Transverse colon (tissue), 4 donors: ENCODE data around the gene CBX6. TPM values are rescaled to one million over a fixed set of nuclear protein-coding genes. Genes with fewer than 3 reads are reported as not detected.
A peak's percentile ranks its signal among the peaks of the same experiment; 100 is the strongest.

ENCODE experiments used
- DNase-seq: peaks from one replicate; pipeline ENCODE4 v3.0.0-alpha.2; 2019
- H3K27ac ChIP-seq, 4 donors: fragments of 200-600 bp; sonication (generic); 2 replicates each; pipeline ENCODE4 v1.5.1; 2016 to 2018; ENCODE audit warnings: inconsistent platforms in 4 of 4
- H3K27me3 ChIP-seq: fragments of 200-600 bp; sonication (generic); 2 replicates; pipeline ENCODE4 v1.5.1; 2017; ENCODE audit warnings: inconsistent platforms
- H3K36me3 ChIP-seq, 4 donors: fragments of 200-600 bp; sonication (generic); 2 replicates each; pipeline ENCODE4 v1.5.1; 2017 to 2019; ENCODE audit warnings: inconsistent platforms in 4 of 4
- H3K4me1 ChIP-seq, 4 donors: fragments of 200-600 bp; sonication (generic); 2 replicates each; pipeline ENCODE4 v1.5.1; 2017 to 2020; ENCODE audit warnings: inconsistent platforms in 4 of 4
- H3K4me3 ChIP-seq, 4 donors: fragments of 200-600 bp; sonication (generic); 1 replicate in 1 of 4; 2 replicates in 3 of 4; pipeline versions ENCODE4 v1.5.1 to v1.6.1; 2017 to 2019; ENCODE audit warnings: inconsistent platforms in 4 of 4
- H3K9me3 ChIP-seq, 2 donors: fragments of 200-600 bp; sonication (generic); 2 replicates each; pipeline ENCODE4 v1.5.1; 2017 to 2019; ENCODE audit warnings: inconsistent platforms in 2 of 2
- CTCF ChIP-seq, 5 experiments: fragments of 200-600 bp in 3 of 5; fragments of 450-650 bp in 2 of 5; sonication (generic) in 3 of 5; IDR thresholded peaks; 1 replicate in 2 of 5; 2 replicates in 3 of 5; pipeline ENCODE4 v1.5.1; 2016 to 2017; ENCODE audit warnings: antibody characterized with exemption in 5 of 5, inconsistent platforms in 3 of 5, mild to moderate bottlenecking in 2 of 5, moderate library complexity in 1 of 5
- EP300 ChIP-seq: sonication (generic); formaldehyde crosslinking; IDR thresholded peaks from one replicate; pipeline ENCODE4 v1.6.1; 2017; ENCODE audit warnings: antibody characterized with exemption, low read depth
- POLR2A ChIP-seq: fragments of 450-650 bp; IDR thresholded peaks from one replicate; pipeline ENCODE4 v1.6.1; 2016; ENCODE audit warnings: antibody characterized with exemption, mild to moderate bottlenecking, moderate library complexity
- POLR2AphosphoS5 ChIP-seq, 3 donors: sonication (generic); formaldehyde crosslinking; IDR thresholded peaks; one replicate each; pipeline ENCODE4 v1.6.1; 2016; ENCODE audit warnings: antibody characterized with exemption in 3 of 3
- WGBS, 2 donors: methylation state at CpG; one replicate each; pipeline ENCODE4 v1.1.5; 2018; ENCODE audit warnings: low coverage in 1 of 2; 5-methylcytosine and 5-hydroxymethylcytosine counted together
- in situ Hi-C, 4 donors: fragments of 200-750 bp; cut with MboI; loops; one replicate each; pipeline versions ENCODE4 v1.15.0 to v1.15.1; 2017; ENCODE audit warnings: low sequenced_read_pairs in 3 of 4, low pct_ligation_motif_present in 1 of 4, low pct_unique_long_range_greater_than_20kb in 1 of 4
- intact Hi-C: fragments of 100-400 bp; cut with DNase I; formaldehyde crosslinking; loops from one replicate; pipeline ENCODE4 v1.15.1; 2023; ENCODE audit warnings: low total_unique reads
- total RNA-seq, 4 donors: library from RNA; depleted of rRNA; stranded (reverse); fragments of >200 nt; gene quantifications; one replicate each; pipeline ENCODE4 v1.1.0, GENCODE V29; 2016

CBX6 gene
- total RNA-seq, 4 donors from 2014 or later: 14.5 to 42.6 (median 22.1) TPM

- H3K9me3 ChIP-seq: no peaks in the 10 kb centered on the region
- TF ChIP-seq POLR2AphosphoS5 (IDR thresholded peaks at IDR 0.05): no peak
- TF ChIP-seq EP300: no peak
- no peak for TF ChIP-seq POLR2A
- no peak for TF ChIP-seq CTCF (IDR thresholded peaks at IDR 0.05)
- peaks cover 32% of the 10 kb centered on the region for H3K27me3 ChIP-seq
- WGBS, 2 donors: 74% methylated on average over 6 of the region's 6 CpGs; no CpG with 5 or more reads in 1 of the 2 donors
- intact Hi-C loops: loop anchor here (10.0 kb wide), 1 partner anchor 55 kb away; the partner anchor contains the start of gene DNAL4
- no peak for DNase-seq
- in situ Hi-C loops: loop anchor here in 1 of 4 donors (25.0 kb wide), 1 partner anchor 262 kb away; no protein-coding TSS in a partner anchor
- no peaks in the 10 kb centered on the region for H3K36me3 ChIP-seq
- no peaks in the 10 kb centered on the region for H3K4me1 ChIP-seq
- no peak overlapping the region for H3K27ac ChIP-seq
- H3K4me3 ChIP-seq: no peak overlapping the region
These were observed 22.2 kb downstream of the CBX6 start for GRCh38 chr22:38849811-38850210.

- peaks cover 3 to 15% (median 11%) of the 10 kb centered on the region in 4 donors for H3K4me1 ChIP-seq
- in situ Hi-C loops (no loop called here), intact Hi-C loops (loop anchor here (10.0 kb wide), 1 partner anchor 52 kb away; the partner anchor contains the start of gene DNAL4)
- no peak overlapping the region for H3K4me3 ChIP-seq
- H3K9me3 ChIP-seq: no peaks in the 10 kb centered on the region
- H3K36me3 ChIP-seq: no peaks in the 10 kb centered on the region
- DNase-seq: no peak
- no peak overlapping the region for H3K27ac ChIP-seq
- H3K27me3 ChIP-seq: peaks cover 50% of the 10 kb centered on the region
- TF ChIP-seq POLR2A: no peak
- TF ChIP-seq CTCF (IDR thresholded peaks at IDR 0.05): no peak
- WGBS, 2 donors: 71 to 88% methylated on average over 1 of the region's 1 CpG
These were observed 25.6 kb downstream of the CBX6 start for GRCh38 chr22:38846412-38846811.

GRCh38 chr22:38845004-38845740 lies 26.8 kb downstream of the CBX6 start:
- intact Hi-C loops (loop anchor here (10.0 kb wide), 1 partner anchor 50 kb away; the partner anchor contains the start of gene DNAL4), in situ Hi-C loops (no loop called here)
- Histone ChIP-seq H3K27me3 (peaks cover 59% of the 10 kb centered on the region), H3K36me3 (no peaks in the 10 kb centered on the region), H3K27ac (peak overlapping the region in 1 of 4 donors; percentile 78), H3K4me3 (no peak overlapping the region), H3K9me3 (no peaks in the 10 kb centered on the region), H3K4me1 (peaks cover 3 to 15% (median 11%) of the 10 kb centered on the region in 4 donors)
- no peak for DNase-seq
- 71 to 72% methylated on average over 3 to 17 of the region's 17 CpGs for WGBS, 2 donors
- no peak for TF ChIP-seq POLR2A
- TF ChIP-seq CTCF (IDR thresholded peaks at IDR 0.05): no peak
- no peak for TF ChIP-seq EP300
- no peak for TF ChIP-seq POLR2AphosphoS5 (IDR thresholded peaks at IDR 0.05)

GRCh38 chr22:38844315-38845003 lies 27.6 kb downstream of the CBX6 start:
- peak overlapping the region in 3 of 4 donors; percentile 18 to 40 (median 34) for H3K4me3 ChIP-seq
- 11 to 37% methylated on average over 3 to 22 of the region's 22 CpGs for WGBS, 2 donors

More at GRCh38 chr22:38844315-38845003, 27.6 kb downstream of the CBX6 start:
- no peak for DNase-seq
- TF ChIP-seq POLR2A (no peak), POLR2AphosphoS5 (IDR thresholded peaks at IDR 0.05) (no peak), CTCF (IDR thresholded peaks at IDR 0.05) (no peak), EP300 (no peak)
- intact Hi-C loops: loop anchor here (10.0 kb wide), 1 partner anchor 50 kb away; the partner anchor contains the start of gene DNAL4
- Histone ChIP-seq H3K9me3 (no peaks in the 10 kb centered on the region), H3K36me3 (no peaks in the 10 kb centered on the region), H3K27me3 (peaks cover 59% of the 10 kb centered on the region), H3K4me1 (peaks cover 3 to 15% (median 11%) of the 10 kb centered on the region in 4 donors), H3K27ac (peak overlapping the region in 2 of 4 donors; percentile 45 to 78)
- in situ Hi-C loops: no loop called here
